LNCAP (cell line): ENCODE results near the gene PIK3C2A.

ENCODE experiments used
- CTCF ChIP-seq: fragments of 450-650 bp; IDR thresholded peaks from 2 replicates; pipeline ENCODE4 v1.5.1; 2017; ENCODE audit warnings: mild to moderate bottlenecking

PIK3C2A gene

GRCh38 chr11:17188675-17189074 is 19.1 kb downstream of the PIK3C2A start:
- no peak for TF ChIP-seq CTCF

- TF ChIP-seq CTCF = no peak
These were observed 20.7 kb downstream of the PIK3C2A start for GRCh38 chr11:17186932-17187692.

DNA sequence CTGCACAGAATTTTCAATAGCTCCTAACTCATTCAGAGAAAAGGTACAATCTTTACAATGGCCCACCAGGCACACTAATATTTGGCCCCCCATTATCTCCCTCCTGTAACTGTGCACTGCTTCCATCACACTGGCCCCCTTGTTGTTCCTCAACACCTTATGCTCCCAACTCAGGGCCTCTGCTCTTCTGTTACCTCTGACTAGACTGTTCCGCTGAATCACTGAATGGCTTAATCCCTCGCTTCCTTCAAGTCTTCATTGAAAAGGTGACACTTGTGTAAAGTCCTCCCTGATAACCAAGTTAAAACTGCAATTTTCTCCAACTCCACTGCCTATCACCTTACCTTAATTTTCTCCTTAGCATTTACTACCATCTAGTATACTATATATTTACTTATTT is 21.8 kb downstream of the PIK3C2A start:
- TF ChIP-seq CTCF = no peak

DNA sequence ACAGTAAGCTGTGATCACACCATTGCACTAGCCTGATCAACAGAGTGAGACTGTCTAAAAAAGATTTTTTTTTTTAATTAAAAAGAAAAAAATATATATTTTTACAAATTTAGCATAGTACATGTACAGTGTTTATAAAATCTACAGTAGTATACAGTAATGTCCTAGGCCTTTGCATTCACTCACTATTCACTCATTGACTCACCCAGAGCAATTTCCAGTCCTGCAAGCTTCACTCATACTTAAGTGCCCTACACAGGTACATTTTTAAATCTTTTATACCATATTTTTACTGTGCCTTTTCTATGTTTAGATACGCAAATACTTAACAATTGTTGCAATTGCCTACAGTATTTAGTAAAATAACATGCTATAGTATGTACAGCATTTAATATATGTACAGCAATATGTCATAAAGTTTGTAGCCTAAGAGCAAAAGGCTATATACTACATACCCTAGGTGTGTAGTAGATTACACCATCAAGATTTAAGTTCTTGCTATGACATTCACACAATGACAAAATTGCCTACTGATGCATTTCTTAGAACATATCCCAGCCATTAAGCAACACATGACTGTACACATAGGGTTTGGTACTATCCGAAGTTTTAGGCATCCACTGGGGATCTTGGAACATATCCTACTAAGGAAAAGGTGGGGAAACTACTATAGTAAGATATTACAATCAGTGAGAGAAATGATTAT is 22.8 kb downstream of the PIK3C2A start:
- TF ChIP-seq CTCF = no peak

GRCh38 chr11:17183836-17184235 is 23.9 kb downstream of the PIK3C2A start:
- no peak for TF ChIP-seq CTCF

DNA sequence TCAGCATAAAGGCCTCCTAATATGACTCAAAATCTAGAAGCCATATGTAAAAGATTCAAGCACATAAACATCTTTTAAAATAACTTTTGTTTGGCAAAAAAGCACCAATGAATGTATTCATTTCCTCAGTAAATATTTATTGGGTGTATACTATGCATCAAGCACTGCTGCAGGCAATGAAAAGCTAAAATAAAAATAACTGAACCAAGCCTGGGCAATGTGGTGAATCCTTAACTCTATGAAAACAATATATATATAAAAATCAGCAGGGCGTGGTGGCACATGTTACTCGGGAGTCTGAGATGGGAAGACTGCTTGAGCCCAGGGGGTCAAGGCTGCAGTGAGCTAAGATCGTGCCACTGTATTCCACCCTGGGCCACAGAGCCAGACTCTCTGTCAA is 27.8 kb downstream of the PIK3C2A start:
- TF ChIP-seq CTCF = no peak

DNA sequence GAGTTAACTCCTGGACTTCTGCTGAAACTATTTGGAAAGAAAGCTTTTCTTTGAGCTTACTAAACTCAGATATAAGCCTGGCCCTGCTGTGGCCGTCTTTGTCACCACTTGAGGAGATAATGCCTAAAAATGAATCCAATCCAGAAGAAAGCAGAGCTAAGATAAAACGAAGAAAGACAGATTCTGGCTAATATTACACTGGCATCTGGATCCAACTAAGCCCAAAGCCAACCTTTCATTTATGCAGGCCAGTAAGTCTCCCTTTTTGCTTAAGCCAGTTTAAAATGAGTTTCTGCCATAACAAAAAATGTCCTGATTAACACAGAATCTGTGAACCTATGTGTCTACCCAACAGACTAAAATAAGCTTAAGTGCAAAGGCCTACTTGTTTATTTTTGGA is 34.5 kb downstream of the PIK3C2A start:
- TF ChIP-seq CTCF = no peak
